Measurements from ENCODE around the gene APEH.

APEH gene

DNA sequence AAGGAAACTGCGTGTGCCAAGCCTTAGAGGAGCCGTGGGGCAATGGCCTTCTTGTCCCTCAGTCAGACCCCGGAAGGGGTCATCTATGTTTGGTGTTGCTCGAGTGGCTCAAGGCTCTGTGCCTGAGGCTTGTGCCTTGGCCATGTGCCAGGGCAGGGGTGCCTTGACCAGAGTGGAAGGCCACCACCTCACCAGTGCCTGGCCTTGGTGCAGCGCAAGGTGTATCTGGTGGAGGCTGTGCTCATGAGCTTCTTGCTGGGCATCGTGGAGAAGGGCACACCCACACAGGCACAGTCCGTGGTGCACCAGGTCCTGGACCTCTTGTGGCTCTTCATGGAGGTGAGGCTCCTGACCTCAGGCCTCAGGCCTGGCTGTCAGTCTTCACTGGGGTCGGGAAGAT is 25.9 kb downstream of the APEH start:
- TF ChIP-seq, protein P1, sequence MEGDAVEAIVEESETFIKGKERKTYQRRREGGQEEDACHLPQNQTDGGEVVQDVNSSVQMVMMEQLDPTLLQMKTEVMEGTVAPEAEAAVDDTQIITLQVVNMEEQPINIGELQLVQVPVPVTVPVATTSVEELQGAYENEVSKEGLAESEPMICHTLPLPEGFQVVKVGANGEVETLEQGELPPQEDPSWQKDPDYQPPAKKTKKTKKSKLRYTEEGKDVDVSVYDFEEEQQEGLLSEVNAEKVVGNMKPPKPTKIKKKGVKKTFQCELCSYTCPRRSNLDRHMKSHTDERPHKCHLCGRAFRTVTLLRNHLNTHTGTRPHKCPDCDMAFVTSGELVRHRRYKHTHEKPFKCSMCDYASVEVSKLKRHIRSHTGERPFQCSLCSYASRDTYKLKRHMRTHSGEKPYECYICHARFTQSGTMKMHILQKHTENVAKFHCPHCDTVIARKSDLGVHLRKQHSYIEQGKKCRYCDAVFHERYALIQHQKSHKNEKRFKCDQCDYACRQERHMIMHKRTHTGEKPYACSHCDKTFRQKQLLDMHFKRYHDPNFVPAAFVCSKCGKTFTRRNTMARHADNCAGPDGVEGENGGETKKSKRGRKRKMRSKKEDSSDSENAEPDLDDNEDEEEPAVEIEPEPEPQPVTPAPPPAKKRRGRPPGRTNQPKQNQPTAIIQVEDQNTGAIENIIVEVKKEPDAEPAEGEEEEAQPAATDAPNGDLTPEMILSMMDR (conservative IDR thresholded peaks at IDR 0.05; ENCODE audit: low read length) = no peak
- H3K4me3 ChIP-seq (ENCODE audit: low read length) = no peak overlapping the region
- no peak for DNase-seq (ENCODE audit: low read depth)

DNA sequence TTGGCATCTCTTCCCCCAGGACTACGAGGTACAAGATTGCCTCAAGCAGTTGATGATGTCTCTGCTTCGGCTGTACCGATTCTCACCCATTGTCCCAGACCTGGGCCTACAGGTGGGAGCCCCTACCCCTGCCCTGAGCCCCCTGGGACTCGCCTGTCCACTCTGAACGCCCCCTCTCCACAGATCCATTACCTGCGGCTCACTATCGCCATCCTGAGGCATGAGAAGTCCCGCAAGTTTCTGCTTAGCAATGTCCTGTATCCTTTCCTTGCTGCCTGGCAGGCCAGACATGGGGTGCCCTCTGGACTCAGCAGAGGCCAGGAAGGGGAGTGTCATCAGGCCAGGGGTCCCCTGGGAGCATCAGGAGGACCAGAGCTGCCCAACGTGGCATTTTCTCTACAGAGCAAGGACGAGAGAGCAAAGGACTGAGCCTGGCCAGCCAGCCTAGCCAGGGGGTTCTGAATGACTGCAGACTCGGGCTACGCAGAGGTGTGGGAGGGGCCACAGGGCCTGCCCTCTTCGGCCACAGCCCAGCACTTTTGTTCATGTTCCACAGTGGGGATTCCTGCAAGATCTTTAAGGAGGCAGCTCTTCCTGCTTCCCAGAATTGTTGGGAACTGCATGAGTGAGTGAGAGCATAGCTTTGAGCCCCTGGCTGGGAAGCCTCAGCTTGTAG is 26.4 kb downstream of the APEH start:
- no peak overlapping the region for H3K4me3 ChIP-seq (ENCODE audit: low read length)
- no peak for DNase-seq (ENCODE audit: low read depth)
- TF ChIP-seq, protein P1 (conservative IDR thresholded peaks at IDR 0.05; ENCODE audit: low read length) = no peak

DNA sequence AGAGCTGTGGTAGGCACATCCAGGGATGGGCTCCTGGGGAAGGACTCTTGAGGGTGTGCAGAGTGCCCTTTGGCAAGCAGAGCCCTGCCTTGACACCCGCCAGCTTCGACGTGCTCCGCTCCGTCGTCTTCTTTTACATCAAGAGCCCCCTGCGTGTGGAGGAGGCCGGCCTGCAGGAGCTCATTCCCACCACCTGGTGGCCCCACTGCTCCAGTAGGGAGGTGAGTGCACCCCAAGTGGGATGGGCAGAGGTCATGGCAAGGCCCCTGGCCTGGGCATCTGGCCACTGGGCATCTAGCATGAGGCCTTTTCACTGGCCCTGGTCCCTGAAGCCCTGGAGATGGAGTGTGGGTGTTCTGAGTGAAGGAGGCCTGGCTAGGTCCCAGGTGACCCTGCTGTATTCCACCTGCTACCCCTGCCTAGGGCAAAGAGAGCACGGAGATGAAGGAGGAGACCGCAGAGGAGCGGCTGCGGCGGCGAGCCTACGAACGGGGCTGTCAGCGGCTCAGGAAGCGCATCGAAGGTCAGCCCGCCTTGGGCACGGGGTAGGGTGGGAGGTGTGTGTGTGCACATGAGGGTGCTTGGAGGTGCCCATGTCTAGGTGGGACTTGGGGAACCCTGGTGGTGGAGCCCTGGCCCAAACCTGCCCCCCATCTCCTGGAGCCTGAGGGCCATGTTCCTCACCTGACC is 27.4 kb downstream of the APEH start:
- TF ChIP-seq, protein P1 (conservative IDR thresholded peaks at IDR 0.05; ENCODE audit: low read length) = peak; percentile 47
- H3K4me3 ChIP-seq (ENCODE audit: low read length) = no peak overlapping the region
- DNase-seq (ENCODE audit: low read depth) = no peak

DNA sequence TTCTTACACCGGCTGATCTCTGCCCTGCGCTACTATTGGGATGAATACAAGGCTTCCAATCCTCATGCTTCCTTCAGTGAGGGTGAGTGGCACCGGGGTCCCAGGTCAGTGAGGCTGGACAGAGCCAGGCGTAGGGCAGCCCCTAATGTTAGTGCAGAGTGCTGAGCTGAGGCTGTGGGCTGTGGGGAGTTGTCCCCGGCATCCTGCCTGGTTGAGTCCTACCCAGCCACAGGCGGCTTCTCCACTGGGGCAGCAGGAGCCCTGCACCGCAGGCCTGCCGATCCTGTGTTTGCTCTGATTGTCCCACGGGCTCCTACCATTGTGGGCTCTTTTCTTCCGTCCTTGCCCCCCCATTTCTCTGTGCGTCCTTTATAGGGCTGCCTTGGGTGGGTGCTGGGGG is 28.5 kb downstream of the APEH start:
- TF ChIP-seq, protein P1 (conservative IDR thresholded peaks at IDR 0.05; ENCODE audit: low read length) = no peak
- no peak overlapping the region for H3K4me3 ChIP-seq (ENCODE audit: low read length)

DNA sequence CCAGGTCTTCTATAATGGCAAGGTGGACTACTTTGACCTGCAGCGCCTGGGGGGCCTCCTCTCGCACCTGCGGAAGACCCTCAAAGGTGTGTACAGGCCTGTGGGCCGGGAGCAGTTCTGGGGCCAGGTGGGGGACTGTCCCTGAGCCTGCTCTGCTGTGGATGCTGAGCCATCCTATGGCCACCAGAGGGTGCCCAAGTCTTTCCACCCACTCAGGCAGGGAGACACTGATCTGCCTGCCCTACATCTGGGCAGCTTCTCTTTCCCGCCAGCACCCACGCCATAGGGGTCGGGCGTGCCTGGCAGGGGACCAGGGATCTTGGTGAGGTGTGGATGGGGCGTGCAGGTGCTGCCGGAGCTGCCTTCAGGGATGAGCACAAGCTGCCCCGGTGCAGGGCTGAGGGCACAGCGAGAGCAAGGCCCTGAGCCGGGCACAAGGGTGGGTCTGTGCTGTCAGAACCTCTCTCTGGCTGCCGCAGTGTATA is 29.3 kb downstream of the APEH start:
- TF ChIP-seq, protein P1 (conservative IDR thresholded peaks at IDR 0.05; ENCODE audit: low read length) = peak; percentile 82
- no peak overlapping the region for H3K4me3 ChIP-seq (ENCODE audit: low read length)
- peak; percentile 63 for DNase-seq (ENCODE audit: low read depth)

More for the DNA sequence above, 28.5 kb downstream of the APEH start:
- DNase-seq (ENCODE audit: low read depth) = no peak

DNA sequence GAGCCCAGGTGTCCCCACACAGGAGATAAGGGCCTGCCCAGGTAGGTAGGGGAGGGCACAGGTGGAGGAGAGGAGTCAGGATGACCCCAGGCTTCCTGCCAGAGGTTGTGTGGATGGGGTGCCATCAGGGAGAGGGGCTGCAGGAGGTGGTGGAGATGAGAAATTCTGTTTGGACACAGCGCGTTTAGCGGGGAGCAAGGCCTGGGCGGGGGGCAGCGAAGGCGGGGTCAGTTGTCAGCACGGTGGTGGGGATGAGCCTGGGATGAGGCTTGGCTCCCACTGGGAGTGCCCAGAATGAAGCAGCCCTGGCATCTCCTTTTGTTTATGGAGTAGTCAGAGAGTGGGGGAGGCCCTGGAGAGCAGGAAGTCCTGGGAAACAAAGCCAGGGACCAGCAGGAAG is 29.8 kb downstream of the APEH start:
- no peak for DNase-seq (ENCODE audit: low read depth)
- TF ChIP-seq, protein P1 (conservative IDR thresholded peaks at IDR 0.05; ENCODE audit: low read length) = no peak

DNA sequence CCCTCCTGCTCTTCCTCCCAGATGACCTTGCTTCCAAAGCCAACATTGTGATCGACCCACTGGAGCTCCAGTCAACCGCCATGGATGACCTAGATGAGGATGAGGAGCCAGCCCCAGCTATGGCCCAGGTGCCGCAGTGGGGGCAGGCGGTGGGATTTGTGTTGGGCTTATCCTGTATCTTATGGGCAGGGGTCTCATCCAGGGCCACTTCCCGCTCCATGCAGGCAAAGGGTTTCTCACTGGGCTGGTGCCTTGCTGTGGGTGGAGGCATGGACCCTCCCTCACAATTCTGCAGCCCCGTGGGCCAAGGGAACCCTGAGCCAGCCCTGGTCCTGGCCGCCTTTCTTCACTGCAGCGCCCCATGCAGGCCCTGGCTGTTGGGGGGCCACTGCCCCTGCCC is 30.5 kb downstream of the APEH start:
- TF ChIP-seq, protein P1 (conservative IDR thresholded peaks at IDR 0.05; ENCODE audit: low read length) = no peak
- H3K4me3 ChIP-seq (ENCODE audit: low read length) = no peak overlapping the region
- no peak for DNase-seq (ENCODE audit: low read depth)

More for the DNA sequence above, 29.8 kb downstream of the APEH start:
- H3K4me3 ChIP-seq (ENCODE audit: low read length) = no peak overlapping the region

Data from AG10803 (cell line).